Measurements from ENCODE around the gene CETP.
A peak's percentile ranks its signal among the peaks of the same experiment; 100 is the strongest.

The CETP gene

DNA sequence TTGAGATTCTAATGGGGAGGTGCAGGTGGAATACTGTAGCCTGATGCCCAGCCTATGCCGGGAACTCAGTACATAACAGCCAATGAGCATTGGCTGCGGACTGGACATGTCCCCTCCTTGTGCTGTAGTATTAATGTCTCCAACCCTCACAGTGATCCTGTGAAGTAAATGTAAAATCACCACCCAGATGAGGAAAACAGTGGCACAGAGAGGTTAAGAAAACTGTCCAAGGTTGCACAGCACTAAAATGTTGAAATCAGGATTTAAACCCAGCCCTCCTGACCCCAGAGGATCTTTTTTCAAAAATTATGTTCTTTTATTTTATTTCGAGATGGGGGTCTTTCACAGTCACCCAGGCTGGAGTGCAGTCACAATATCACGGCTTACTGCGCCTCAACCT is 35.5 kb downstream of the CETP start:
- TF ChIP-seq, protein P1, sequence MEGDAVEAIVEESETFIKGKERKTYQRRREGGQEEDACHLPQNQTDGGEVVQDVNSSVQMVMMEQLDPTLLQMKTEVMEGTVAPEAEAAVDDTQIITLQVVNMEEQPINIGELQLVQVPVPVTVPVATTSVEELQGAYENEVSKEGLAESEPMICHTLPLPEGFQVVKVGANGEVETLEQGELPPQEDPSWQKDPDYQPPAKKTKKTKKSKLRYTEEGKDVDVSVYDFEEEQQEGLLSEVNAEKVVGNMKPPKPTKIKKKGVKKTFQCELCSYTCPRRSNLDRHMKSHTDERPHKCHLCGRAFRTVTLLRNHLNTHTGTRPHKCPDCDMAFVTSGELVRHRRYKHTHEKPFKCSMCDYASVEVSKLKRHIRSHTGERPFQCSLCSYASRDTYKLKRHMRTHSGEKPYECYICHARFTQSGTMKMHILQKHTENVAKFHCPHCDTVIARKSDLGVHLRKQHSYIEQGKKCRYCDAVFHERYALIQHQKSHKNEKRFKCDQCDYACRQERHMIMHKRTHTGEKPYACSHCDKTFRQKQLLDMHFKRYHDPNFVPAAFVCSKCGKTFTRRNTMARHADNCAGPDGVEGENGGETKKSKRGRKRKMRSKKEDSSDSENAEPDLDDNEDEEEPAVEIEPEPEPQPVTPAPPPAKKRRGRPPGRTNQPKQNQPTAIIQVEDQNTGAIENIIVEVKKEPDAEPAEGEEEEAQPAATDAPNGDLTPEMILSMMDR (IDR thresholded peaks at IDR 0.05; ENCODE audit: poor library complexity, severe bottlenecking) = no peak
- Histone ChIP-seq H3K27me3 (ENCODE audit: insufficient read depth, poor library complexity, severe bottlenecking) (no peaks in the 10 kb centered on the region), H3K4me1 (ENCODE audit: insufficient read depth, poor library complexity, severe bottlenecking) (peaks cover 8% of the 10 kb centered on the region), H3K27ac (ENCODE audit: poor library complexity, severe bottlenecking) (no peak overlapping the region), H3K4me3 (ENCODE audit: severe bottlenecking) (no peak overlapping the region), H3K9me3 (ENCODE audit: severe bottlenecking) (no peaks in the 10 kb centered on the region), H3K36me3 (ENCODE audit: low read depth) (no peaks in the 10 kb centered on the region)
- ATAC-seq (ENCODE audit: low read depth) (no peak), DNase-seq (ENCODE audit: low spot score) (no peak)

DNA sequence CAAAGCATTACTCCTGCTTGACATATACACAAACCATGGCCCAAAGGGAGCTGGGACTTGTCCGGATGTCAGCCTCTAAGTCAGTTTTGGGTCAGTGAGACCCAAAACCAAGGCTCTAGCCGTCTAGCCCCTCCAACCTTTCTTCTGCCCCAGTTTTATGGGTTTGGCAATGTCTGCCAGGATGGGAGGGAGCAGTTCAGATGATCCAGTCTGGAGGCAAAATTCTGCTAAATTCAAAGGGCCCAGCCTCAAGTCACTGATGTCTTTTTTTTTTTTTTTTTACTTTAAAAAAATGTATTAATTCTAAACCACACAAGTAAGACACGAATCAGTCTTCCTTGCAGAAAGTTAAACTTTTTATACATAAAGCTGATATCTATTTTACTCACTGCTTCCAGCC is 36.2 kb downstream of the CETP start:
- TF ChIP-seq, protein P1 (IDR thresholded peaks at IDR 0.05; ENCODE audit: poor library complexity, severe bottlenecking) = no peak
- ATAC-seq (ENCODE audit: low read depth) (no peak), DNase-seq (ENCODE audit: low spot score) (no peak)
- H3K4me3 ChIP-seq (ENCODE audit: severe bottlenecking) = no peak overlapping the region
- peaks cover 8% of the 10 kb centered on the region for H3K4me1 ChIP-seq (ENCODE audit: insufficient read depth, poor library complexity, severe bottlenecking)
- no peaks in the 10 kb centered on the region for H3K27me3 ChIP-seq (ENCODE audit: insufficient read depth, poor library complexity, severe bottlenecking)
- H3K9me3 ChIP-seq (ENCODE audit: severe bottlenecking) = no peaks in the 10 kb centered on the region
- H3K27ac ChIP-seq (ENCODE audit: poor library complexity, severe bottlenecking) = no peak overlapping the region
- H3K36me3 ChIP-seq (ENCODE audit: low read depth) = no peaks in the 10 kb centered on the region

DNA sequence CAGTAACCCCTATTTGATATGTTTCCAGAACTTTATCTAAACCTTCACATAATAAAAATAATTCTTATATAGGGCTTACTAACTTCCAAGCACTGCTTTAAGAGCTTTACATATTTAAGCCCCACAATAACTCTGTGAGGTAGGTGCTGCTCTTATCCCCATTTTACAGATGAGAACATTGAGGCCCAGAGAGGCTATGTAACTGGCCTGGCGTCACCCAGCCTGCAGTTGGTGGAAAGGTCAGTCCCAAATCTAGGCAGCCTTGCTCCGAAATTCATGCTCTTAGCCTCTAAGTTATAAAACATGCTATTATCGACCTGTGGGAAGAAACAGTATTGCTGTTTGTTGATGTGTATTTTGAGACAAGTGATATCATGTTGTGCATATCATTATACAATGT is 36.6 kb downstream of the CETP start:
- ATAC-seq (ENCODE audit: low read depth) (no peak), DNase-seq (ENCODE audit: low spot score) (no peak)
- TF ChIP-seq, protein P1 (IDR thresholded peaks at IDR 0.05; ENCODE audit: poor library complexity, severe bottlenecking) = no peak
- Histone ChIP-seq H3K27me3 (ENCODE audit: insufficient read depth, poor library complexity, severe bottlenecking) (no peaks in the 10 kb centered on the region), H3K9me3 (ENCODE audit: severe bottlenecking) (no peaks in the 10 kb centered on the region), H3K27ac (ENCODE audit: poor library complexity, severe bottlenecking) (no peak overlapping the region), H3K36me3 (ENCODE audit: low read depth) (no peaks in the 10 kb centered on the region), H3K4me3 (ENCODE audit: severe bottlenecking) (no peak overlapping the region), H3K4me1 (ENCODE audit: insufficient read depth, poor library complexity, severe bottlenecking) (peaks cover 8% of the 10 kb centered on the region)

DNA sequence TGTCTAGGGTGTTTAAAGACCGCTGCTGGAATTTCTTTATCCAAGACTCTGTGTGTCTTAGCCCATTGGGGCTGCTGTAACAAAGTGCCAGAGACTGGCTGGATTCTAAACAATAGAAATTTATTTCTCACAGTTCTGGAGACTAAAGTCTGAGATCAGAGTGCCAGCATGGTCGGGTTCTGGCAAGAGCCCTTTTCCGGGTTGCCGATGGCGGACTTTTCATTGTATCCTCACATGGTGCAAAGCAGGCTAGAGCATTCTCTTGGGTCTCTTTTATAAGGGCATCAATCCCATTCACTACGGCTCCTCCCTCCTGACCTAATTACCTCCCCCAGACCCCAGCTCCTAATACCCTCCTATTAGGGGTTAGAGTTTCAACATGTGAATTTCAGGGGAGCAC is 37.1 kb downstream of the CETP start:
- Histone ChIP-seq H3K27me3 (ENCODE audit: insufficient read depth, poor library complexity, severe bottlenecking) (no peaks in the 10 kb centered on the region), H3K4me3 (ENCODE audit: severe bottlenecking) (no peak overlapping the region), H3K4me1 (ENCODE audit: insufficient read depth, poor library complexity, severe bottlenecking) (peaks cover 8% of the 10 kb centered on the region), H3K27ac (ENCODE audit: poor library complexity, severe bottlenecking) (no peak overlapping the region), H3K9me3 (ENCODE audit: severe bottlenecking) (no peaks in the 10 kb centered on the region), H3K36me3 (ENCODE audit: low read depth) (no peaks in the 10 kb centered on the region)
- no peak for DNase-seq (ENCODE audit: low spot score)
- TF ChIP-seq, protein P1 (IDR thresholded peaks at IDR 0.05; ENCODE audit: poor library complexity, severe bottlenecking) = no peak
- ATAC-seq (ENCODE audit: low read depth) = no peak

DNA sequence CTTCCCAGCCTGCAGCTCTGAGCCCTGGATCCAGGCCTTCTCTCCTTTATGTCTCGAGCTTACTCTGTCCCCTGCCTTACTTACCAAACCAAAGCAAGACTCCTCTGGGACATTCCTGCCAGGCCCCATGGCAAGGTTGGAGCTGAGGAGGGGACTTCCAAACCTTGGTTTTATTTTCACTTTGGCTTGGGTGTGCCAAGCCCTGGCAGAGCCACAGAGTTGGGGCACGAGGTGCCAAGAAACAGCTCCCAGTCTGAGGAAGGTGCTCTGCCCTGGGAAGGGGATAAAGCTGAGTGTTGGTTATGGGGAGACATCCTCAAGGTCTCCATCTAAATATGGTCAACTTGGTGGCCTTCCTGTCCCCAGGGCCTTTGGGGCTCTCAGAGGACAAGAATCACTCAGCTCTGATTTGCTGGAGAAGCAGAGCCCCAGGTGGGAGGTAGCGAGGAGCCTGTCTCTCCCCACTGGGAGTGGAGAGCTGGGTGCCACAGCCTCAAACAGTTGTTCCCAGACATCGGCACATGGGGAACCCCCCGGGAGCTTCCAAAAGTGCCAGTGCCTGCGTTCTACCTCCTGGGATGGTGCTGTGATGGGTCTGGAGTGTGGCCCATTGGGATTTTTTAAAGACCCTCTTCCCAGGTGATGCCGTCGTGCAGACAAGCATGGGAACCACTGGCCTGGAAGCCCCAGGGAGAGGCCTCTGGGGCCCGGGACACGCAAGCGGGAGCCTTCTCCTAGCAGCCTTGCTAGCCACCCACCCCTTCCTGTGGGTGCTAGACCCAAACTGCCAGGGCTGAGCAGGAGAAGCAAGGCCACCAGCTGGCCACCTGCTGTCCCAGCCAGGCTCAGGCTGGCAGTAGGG is 37.9 kb downstream of the CETP start:
- H3K4me3 ChIP-seq (ENCODE audit: severe bottlenecking) = no peak overlapping the region
- H3K9me3 ChIP-seq (ENCODE audit: severe bottlenecking) = no peaks in the 10 kb centered on the region
- peak overlapping the region; percentile 43 for H3K27ac ChIP-seq (ENCODE audit: poor library complexity, severe bottlenecking)
- no peaks in the 10 kb centered on the region for H3K36me3 ChIP-seq (ENCODE audit: low read depth)
- TF ChIP-seq, protein P1 (IDR thresholded peaks at IDR 0.05; ENCODE audit: poor library complexity, severe bottlenecking) = no peak
- peaks cover 12% of the 10 kb centered on the region for H3K4me1 ChIP-seq (ENCODE audit: insufficient read depth, poor library complexity, severe bottlenecking)
- DNase-seq (ENCODE audit: low spot score) (no peak), ATAC-seq (ENCODE audit: low read depth) (no peak)
- H3K27me3 ChIP-seq (ENCODE audit: insufficient read depth, poor library complexity, severe bottlenecking) = no peaks in the 10 kb centered on the region

Measured in RWPE2 (cell line).